ENCODE results near the gene PROSER3.

The PROSER3 gene

DNA sequence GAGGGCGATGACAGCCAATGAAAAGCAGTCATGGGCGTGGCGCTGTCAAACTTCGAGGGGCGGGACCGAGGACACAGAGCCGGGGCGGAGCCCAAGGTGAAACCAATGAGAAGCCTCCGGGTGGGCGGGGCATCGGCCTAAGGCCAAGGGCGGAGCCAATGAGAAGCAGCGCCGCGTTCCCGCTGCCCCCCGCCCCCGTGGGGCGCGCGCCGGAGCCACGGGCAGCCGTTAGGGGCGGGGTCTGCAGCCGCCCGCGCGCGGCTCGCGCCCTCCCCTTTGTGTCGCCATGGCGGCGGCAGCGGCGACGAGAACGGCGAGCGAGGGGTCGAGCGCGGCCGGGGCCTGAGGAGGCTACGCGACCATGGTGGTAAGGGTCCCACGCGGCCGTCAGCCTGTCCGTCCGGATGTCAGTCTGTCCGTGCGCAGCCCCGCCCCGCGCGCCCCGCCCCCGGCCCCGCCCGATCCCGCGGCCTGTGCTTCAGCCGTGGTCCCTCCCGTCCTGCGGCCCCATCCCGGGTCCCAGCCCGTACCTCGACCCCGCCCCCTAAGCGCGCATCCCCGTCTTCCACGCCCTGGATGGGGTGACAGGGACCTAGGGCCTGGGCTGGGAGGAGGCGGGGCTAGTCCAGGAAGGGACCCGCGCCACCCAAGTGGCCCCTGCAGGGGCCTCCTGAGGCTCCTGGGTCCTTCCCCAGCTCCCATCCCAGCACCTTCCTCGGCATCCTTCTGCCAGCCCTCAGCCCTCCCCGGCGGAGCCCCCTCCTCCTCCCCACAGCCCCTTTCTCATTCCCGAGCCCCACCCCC is 17.5 kb downstream of the PROSER3 start, which contains the start of gene ARHGAP33:
Gene ARHGAP33 (plus strand): TSS at position 267 of the 804 bp plus-strand sequence. CDS start 95 bp downstream, at position 362.
- Histone ChIP-seq H3K27me3 (no peaks in the 10 kb centered on the region), H3K27ac (peak within 1 kb of the TSS; percentile 70), H3K36me3 (peaks cover 31% of the 10 kb centered on the region), H3K9me3 (no peaks in the 10 kb centered on the region), H3K4me1 (peaks cover 25% of the 10 kb centered on the region), H3K9ac (peak within 1 kb of the TSS; percentile 77), H3K4me3 (peak within 1 kb of the TSS; percentile 75), H4K20me1 (peaks cover 29% of the 10 kb centered on the region), H3K4me2 (peak within 1 kb of the TSS; percentile 92)
- no peak for TF ChIP-seq Cebpa-rat (IDR thresholded peaks at IDR 0.05)

DNA sequence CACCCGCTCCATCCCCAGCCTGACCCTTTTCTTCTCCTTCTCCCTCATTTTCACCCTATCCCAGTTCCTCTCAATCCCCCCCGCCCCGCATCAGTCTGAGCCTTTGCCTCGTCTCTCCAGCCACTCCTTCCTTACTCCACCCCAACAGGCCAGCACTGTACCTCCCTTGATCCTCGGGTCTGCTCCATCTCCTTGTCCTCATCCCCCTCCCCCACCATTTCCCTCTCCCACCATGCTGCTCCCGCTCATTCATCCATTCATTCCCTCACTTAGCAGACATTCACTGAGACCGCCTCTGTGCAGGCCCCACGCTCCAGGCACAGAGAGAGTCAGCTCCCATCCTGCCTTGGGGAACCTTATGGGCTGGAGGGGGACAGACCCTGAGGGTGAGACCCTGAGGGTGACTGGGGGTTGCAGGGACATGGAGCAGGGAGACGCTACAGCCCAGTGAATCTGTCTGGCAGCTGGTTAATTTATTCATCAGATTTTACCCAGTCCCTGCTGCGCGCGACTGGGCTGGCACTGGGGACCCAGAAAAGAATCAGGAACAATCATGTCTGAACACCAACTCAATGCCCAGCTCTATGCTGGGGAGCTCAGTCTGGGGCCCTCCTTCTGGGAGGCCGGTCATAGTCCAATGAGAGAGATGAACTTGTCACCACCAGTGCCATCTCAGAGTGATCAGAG is 18.3 kb downstream of the PROSER3 start:
- no peak for TF ChIP-seq Cebpa-rat (IDR thresholded peaks at IDR 0.05)
- 0 out of 2 replicates have a peak overlapping the region, but pooled peaks have one; percentile 70 for H3K27ac ChIP-seq
- H4K20me1 ChIP-seq, result peaks cover 29% of the 10 kb centered on the region
- H3K36me3 ChIP-seq, result peaks cover 38% of the 10 kb centered on the region
- peak overlapping the region; percentile 75 for H3K4me3 ChIP-seq
- H3K4me2 ChIP-seq, result peak overlapping the region; percentile 92
- peaks cover 25% of the 10 kb centered on the region for H3K4me1 ChIP-seq
- H3K9me3 ChIP-seq, result no peaks in the 10 kb centered on the region
- H3K27me3 ChIP-seq, result no peaks in the 10 kb centered on the region
- H3K9ac ChIP-seq, result peak overlapping the region; percentile 77

DNA sequence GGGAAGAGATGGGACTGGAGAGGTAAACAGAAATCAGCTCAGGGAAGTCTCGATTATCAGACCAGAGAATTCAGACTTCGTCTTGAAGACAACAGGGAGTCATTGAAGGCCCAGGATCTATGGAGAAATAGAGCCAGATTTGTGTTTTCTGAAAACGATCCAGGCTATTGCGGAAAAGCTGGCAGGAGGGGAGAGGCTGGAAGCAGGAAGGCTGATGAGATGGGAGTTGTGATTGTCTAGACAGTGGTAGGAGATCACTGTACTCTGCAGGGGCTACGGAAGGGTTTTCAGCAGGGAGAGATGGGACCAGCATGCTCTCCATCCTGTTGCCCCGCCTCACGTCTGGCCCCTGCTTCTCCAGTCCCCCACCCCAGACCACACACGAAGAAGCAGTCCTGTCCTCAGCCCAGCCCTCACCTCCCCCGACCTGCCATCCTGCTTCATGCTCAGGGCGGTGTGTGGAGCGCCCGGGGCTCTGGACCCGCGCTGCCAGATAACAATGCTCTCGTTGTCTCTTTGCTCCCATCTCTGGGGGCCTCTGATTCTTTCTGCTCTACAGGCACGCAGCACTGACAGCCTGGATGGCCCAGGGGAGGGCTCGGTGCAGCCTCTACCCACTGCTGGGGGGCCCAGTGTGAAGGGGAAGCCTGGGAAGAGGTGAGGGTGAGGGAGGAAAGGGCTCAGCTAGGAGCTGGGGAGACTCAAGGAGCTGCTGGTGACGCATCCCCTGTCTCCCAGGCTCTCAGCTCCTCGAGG is 19.3 kb downstream of the PROSER3 start:
- Histone ChIP-seq H3K4me2 (peak overlapping the region; percentile 92), H3K9me3 (no peaks in the 10 kb centered on the region), H3K27ac (0 out of 2 replicates have a peak overlapping the region, but pooled peaks have one; percentile 22), H3K27me3 (no peaks in the 10 kb centered on the region), H3K36me3 (peaks cover 48% of the 10 kb centered on the region), H3K9ac (peak overlapping the region; percentile 77; the same call in 1 of the 2 replicates), H4K20me1 (peaks cover 34% of the 10 kb centered on the region), H3K4me1 (peaks cover 31% of the 10 kb centered on the region), H3K4me3 (no peak overlapping the region; the same call in 1 of the 2 replicates)
- TF ChIP-seq Cebpa-rat (IDR thresholded peaks at IDR 0.05), result no peak

DNA sequence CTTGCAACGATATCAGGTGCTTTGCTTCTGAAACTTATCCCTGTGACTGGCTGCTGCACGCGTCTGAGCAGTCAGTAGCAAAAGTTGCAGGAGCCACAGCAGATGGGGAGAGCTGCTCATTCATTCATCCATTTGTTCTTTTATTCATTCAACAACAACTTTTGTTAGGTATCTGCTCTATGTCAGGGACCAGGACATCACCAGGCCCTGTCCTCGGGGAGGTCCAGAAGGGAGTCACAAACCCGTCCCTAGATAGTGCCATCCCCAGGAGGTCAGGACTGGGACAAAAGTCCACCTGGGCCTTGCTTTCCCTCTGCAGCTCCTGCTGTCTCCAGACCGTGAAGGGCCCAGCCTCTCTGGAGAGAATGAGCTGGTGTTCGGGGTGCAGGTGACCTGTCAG is 20.0 kb downstream of the PROSER3 start:
- H3K4me3 ChIP-seq, result no peak overlapping the region
- TF ChIP-seq Cebpa-rat (IDR thresholded peaks at IDR 0.05), result no peak
- no peaks in the 10 kb centered on the region for H3K27me3 ChIP-seq
- no peak overlapping the region for H3K9ac ChIP-seq
- H3K4me1 ChIP-seq, result peaks cover 38% of the 10 kb centered on the region
- H3K9me3 ChIP-seq, result no peaks in the 10 kb centered on the region
- H3K4me2 ChIP-seq, result no peak overlapping the region
- peak overlapping the region; percentile 3; the same call in 1 of the 2 replicates for H3K27ac ChIP-seq
- peaks cover 55% of the 10 kb centered on the region for H3K36me3 ChIP-seq
- peaks cover 34% of the 10 kb centered on the region for H4K20me1 ChIP-seq

DNA sequence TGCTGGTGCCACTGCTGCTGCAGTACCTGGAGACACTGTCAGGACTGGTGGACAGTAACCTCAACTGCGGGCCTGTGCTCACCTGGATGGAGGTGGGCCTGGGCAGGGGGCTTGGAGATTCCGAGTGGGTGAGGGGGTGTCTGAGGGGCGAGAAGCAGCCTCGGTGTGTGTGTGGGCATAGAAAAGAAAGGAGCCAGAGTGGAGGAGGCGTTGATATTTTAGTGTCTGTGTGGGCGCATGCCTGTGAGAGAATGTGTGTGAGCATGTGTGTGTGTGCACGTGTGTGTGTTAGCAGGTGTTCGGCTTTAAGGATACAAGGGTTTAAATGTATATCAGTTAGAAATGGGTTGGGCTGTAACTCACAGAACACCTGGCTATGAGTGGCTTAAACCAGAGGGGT is 21.1 kb downstream of the PROSER3 start:
- Histone ChIP-seq H3K4me1 (peaks cover 48% of the 10 kb centered on the region), H3K9ac (no peak overlapping the region), H3K27me3 (no peaks in the 10 kb centered on the region), H3K36me3 (peaks cover 64% of the 10 kb centered on the region), H4K20me1 (peaks cover 34% of the 10 kb centered on the region), H3K27ac (no peak overlapping the region), H3K4me2 (no peak overlapping the region), H3K4me3 (no peak overlapping the region), H3K9me3 (no peaks in the 10 kb centered on the region)
- TF ChIP-seq Cebpa-rat (IDR thresholded peaks at IDR 0.05), result no peak

DNA sequence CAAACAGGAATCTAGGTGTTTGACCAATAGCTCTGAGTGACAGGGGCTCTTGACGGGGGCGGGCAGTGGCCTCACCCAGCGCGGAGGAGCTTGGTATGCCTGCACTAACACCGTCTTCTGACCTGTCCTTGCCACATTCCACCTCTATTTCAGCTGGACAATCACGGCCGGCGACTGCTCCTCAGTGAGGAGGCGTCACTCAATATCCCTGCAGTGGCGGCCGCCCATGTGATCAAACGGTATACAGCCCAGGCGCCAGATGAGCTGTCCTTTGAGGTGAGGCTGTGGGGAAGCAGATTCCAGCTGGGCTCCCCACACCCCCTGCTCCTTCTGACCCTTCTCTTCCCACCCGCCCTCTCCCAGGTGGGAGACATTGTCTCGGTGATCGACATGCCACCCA is 22.1 kb downstream of the PROSER3 start:
- H3K9ac ChIP-seq, result no peak overlapping the region
- no peaks in the 10 kb centered on the region for H3K27me3 ChIP-seq
- H3K4me2 ChIP-seq, result no peak overlapping the region
- H3K27ac ChIP-seq, result no peak overlapping the region
- no peak for TF ChIP-seq Cebpa-rat (IDR thresholded peaks at IDR 0.05)
- peaks cover 41% of the 10 kb centered on the region for H3K4me1 ChIP-seq
- no peaks in the 10 kb centered on the region for H3K9me3 ChIP-seq
- H3K4me3 ChIP-seq, result no peak overlapping the region
- peaks cover 34% of the 10 kb centered on the region for H4K20me1 ChIP-seq
- peaks cover 69% of the 10 kb centered on the region for H3K36me3 ChIP-seq

DNA sequence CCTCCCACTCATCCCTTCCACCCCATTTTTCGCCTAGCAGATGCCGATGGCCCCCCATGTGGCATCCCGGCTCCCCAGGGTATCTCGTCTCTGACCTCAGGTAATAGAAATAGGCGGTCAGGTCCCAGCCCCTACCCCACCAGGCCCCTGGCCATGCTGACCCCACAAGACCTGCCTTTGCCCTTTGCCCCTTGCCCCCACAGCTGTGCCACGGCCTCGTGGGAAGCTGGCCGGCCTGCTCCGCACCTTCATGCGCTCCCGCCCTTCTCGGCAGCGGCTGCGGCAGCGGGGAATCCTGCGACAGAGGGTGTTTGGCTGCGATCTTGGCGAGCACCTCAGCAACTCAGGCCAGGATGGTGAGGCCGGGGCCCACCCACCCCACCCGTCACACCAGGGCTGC is 22.7 kb downstream of the PROSER3 start:
- H3K9ac ChIP-seq, result no peak overlapping the region
- no peaks in the 10 kb centered on the region for H3K27me3 ChIP-seq
- H3K4me2 ChIP-seq, result no peak overlapping the region
- H3K36me3 ChIP-seq, result peaks cover 76% of the 10 kb centered on the region
- H3K27ac ChIP-seq, result no peak overlapping the region
- peaks cover 41% of the 10 kb centered on the region for H3K4me1 ChIP-seq
- H3K9me3 ChIP-seq, result no peaks in the 10 kb centered on the region
- H3K4me3 ChIP-seq, result no peak overlapping the region
- peaks cover 34% of the 10 kb centered on the region for H4K20me1 ChIP-seq
- no peak for TF ChIP-seq Cebpa-rat (IDR thresholded peaks at IDR 0.05)

DNA sequence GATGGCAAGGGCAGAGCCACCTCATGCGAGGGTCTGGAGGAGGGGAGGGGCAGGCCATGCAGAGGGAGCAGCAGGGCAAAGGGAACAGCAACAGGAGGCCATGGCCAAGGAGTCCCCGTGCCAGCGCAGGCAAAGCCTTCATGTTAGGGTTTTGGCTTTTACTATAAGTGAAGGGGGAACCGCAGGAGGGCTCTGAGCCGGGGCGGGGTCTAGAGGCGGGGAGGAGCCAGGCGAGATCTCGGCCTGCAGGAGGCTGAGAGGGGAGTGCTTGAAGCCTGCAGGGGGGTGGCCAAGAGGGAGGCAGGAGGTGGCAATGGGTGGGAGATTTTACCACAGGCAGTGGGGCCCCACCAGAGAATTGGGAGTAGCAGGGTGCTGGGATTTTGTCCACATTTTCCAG is 23.7 kb downstream of the PROSER3 start:
- no peak overlapping the region for H3K27ac ChIP-seq
- peaks cover 34% of the 10 kb centered on the region for H3K4me1 ChIP-seq
- no peaks in the 10 kb centered on the region for H3K9me3 ChIP-seq
- no peaks in the 10 kb centered on the region for H3K27me3 ChIP-seq
- TF ChIP-seq Cebpa-rat (IDR thresholded peaks at IDR 0.05), result no peak
- H3K9ac ChIP-seq, result no peak overlapping the region
- peaks cover 29% of the 10 kb centered on the region for H4K20me1 ChIP-seq
- H3K36me3 ChIP-seq, result peaks cover 84% of the 10 kb centered on the region
- H3K4me3 ChIP-seq, result no peak overlapping the region
- no peak overlapping the region for H3K4me2 ChIP-seq

DNA sequence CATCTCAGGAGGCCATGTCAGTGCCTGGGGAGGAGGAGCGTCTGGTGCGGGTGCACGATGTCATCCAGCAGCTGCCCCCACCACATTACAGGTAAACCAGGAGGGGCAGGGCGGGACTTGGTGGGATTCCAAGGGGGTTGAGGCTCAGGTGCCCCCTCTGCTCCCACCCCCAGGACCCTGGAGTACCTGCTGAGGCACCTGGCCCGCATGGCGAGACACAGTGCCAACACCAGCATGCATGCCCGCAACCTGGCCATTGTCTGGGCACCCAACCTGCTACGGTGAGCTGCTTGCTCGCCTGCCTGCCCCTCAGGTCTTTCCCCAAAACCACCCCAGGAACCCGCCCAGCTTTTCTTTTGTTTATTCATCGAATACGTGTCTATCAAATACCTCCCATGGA is 24.6 kb downstream of the PROSER3 start:
- Histone ChIP-seq H3K4me2 (peak overlapping the region; percentile 59), H3K9ac (peak overlapping the region; percentile 48), H3K27me3 (no peaks in the 10 kb centered on the region), H3K9me3 (no peaks in the 10 kb centered on the region), H3K4me3 (no peak overlapping the region), H3K36me3 (peaks cover 91% of the 10 kb centered on the region), H3K4me1 (peaks cover 25% of the 10 kb centered on the region), H3K27ac (peak overlapping the region; percentile 44), H4K20me1 (peaks cover 19% of the 10 kb centered on the region; the same call in 1 of the 2 replicates)
- no peak for TF ChIP-seq Cebpa-rat (IDR thresholded peaks at IDR 0.05)
